ENCODE results near the gene U2AF2.

Gene U2AF2

DNA sequence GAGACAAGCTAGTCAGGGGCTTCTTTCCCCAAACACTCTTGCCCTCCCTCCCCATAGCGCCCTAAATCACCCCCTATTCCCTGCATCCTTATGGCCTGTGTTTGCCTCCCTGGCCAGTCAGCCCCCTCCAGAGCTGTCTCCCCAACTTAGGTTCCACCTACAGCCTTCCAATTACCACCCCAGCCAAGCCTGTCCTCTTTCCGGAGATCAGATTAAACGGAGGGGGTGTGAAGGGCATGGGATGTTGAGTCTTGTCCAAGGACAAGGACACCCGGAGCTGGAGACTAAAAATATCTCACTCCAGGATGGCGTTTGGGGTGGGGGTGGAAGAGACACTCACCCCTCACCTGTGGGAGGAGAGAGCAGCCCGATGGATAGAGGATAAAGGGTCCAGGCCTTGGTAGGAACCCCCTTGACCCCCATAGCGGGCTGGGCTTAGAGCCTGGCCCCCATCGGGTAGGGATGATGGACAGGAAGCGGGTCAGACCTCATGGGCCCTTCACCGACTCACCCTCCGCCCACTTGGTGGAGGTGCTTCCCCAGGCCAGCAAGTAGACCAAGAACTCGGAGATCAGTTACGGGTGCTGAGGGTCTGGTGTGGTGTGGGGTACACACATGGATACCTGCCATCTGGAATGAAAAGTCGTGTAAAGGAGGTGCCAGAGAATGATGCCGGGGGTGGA, 43.4 kb upstream of the U2AF2 start:
- no peaks in the 10 kb centered on the region for H3K27me3 ChIP-seq (ENCODE audit: insufficient read depth, low read length)
- peaks cover 5% of the 10 kb centered on the region for H3K4me1 ChIP-seq (ENCODE audit: insufficient read depth, low read length, severe bottlenecking)
- H4K20me1 ChIP-seq (ENCODE audit: insufficient read depth, low read length) = no peaks in the 10 kb centered on the region
- no peak overlapping the region for H3K4me3 ChIP-seq (ENCODE audit: low read depth, low read length, poor library complexity, severe bottlenecking)
- H3K36me3 ChIP-seq (ENCODE audit: insufficient read depth, low read length) = peaks cover 35% of the 10 kb centered on the region
- H2AFZ ChIP-seq (ENCODE audit: low read length) = no peak overlapping the region
- no peaks in the 10 kb centered on the region for H3K9me2 ChIP-seq (ENCODE audit: low read depth, low read length)
- H3F3A ChIP-seq (ENCODE audit: insufficient read depth, low read length) = no peaks in the 10 kb centered on the region
- no peak overlapping the region for H3K27ac ChIP-seq (ENCODE audit: low read depth, low read length, poor library complexity, severe bottlenecking)
- H3K9me3 ChIP-seq (ENCODE audit: low read length) = no peaks in the 10 kb centered on the region
- no peak overlapping the region for H3K4me2 ChIP-seq (ENCODE audit: low read length)
- no peak overlapping the region for H3K9ac ChIP-seq (ENCODE audit: low read length)
- TF ChIP-seq EZH2 (IDR thresholded peaks at IDR 0.05; ENCODE audit: borderline replicate concordance, low read length) = no peak
- TF ChIP-seq, protein P1, sequence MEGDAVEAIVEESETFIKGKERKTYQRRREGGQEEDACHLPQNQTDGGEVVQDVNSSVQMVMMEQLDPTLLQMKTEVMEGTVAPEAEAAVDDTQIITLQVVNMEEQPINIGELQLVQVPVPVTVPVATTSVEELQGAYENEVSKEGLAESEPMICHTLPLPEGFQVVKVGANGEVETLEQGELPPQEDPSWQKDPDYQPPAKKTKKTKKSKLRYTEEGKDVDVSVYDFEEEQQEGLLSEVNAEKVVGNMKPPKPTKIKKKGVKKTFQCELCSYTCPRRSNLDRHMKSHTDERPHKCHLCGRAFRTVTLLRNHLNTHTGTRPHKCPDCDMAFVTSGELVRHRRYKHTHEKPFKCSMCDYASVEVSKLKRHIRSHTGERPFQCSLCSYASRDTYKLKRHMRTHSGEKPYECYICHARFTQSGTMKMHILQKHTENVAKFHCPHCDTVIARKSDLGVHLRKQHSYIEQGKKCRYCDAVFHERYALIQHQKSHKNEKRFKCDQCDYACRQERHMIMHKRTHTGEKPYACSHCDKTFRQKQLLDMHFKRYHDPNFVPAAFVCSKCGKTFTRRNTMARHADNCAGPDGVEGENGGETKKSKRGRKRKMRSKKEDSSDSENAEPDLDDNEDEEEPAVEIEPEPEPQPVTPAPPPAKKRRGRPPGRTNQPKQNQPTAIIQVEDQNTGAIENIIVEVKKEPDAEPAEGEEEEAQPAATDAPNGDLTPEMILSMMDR (IDR thresholded peaks at IDR 0.05; ENCODE audit: low read length) = no peak
- no peaks in the 10 kb centered on the region for H3K79me2 ChIP-seq (ENCODE audit: insufficient read depth, low read length)

DNA sequence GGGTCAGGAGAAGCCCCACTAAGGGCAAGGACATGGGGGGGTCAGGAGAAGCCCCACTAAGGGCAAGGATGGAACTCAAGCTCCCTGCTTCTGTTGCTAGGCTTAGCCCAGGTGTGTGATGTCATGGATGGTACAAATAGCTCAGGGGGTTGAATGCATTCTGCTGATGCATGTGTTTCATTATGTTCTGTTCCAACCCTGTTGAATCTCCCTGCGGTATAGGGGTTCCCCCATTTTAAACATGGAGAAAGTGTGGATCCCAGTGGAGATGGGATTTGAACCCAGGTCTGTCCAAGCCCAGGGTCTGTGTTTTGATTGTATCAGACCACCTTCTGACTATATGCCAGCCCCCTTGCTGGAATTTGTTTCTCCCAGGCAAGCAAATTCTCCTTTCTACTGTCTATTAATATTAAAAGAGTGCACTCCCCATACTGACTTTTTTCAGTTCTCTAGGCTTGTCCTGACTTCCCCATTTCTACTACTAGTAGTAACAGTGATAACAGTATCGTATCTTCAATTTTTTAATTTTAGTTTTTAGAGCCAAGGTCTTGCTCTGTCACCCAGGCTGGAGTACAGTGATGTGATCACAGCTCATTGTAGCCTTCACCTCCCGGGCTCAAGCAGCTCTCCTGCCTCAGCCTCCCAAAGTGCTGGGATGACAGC, 42.7 kb upstream of the U2AF2 start:
- no peak overlapping the region for H2AFZ ChIP-seq (ENCODE audit: low read length)
- H3K36me3 ChIP-seq (ENCODE audit: insufficient read depth, low read length) = peaks cover 34% of the 10 kb centered on the region
- no peaks in the 10 kb centered on the region for H3K27me3 ChIP-seq (ENCODE audit: insufficient read depth, low read length)
- H3F3A ChIP-seq (ENCODE audit: insufficient read depth, low read length) = no peaks in the 10 kb centered on the region
- no peaks in the 10 kb centered on the region for H4K20me1 ChIP-seq (ENCODE audit: insufficient read depth, low read length)
- TF ChIP-seq EZH2 (IDR thresholded peaks at IDR 0.05; ENCODE audit: borderline replicate concordance, low read length) = no peak
- TF ChIP-seq, protein P1 (IDR thresholded peaks at IDR 0.05; ENCODE audit: low read length) = no peak
- H3K9me3 ChIP-seq (ENCODE audit: low read length) = no peaks in the 10 kb centered on the region
- no peaks in the 10 kb centered on the region for H3K9me2 ChIP-seq (ENCODE audit: low read depth, low read length)
- no peak overlapping the region for H3K9ac ChIP-seq (ENCODE audit: low read length)
- no peak overlapping the region for H3K4me2 ChIP-seq (ENCODE audit: low read length)
- H3K79me2 ChIP-seq (ENCODE audit: insufficient read depth, low read length) = no peaks in the 10 kb centered on the region
- no peaks in the 10 kb centered on the region for H3K4me1 ChIP-seq (ENCODE audit: insufficient read depth, low read length, severe bottlenecking)
- peak overlapping the region; percentile 14 for H3K27ac ChIP-seq (ENCODE audit: low read depth, low read length, poor library complexity, severe bottlenecking)
- no peak overlapping the region for H3K4me3 ChIP-seq (ENCODE audit: low read depth, low read length, poor library complexity, severe bottlenecking)

DNA sequence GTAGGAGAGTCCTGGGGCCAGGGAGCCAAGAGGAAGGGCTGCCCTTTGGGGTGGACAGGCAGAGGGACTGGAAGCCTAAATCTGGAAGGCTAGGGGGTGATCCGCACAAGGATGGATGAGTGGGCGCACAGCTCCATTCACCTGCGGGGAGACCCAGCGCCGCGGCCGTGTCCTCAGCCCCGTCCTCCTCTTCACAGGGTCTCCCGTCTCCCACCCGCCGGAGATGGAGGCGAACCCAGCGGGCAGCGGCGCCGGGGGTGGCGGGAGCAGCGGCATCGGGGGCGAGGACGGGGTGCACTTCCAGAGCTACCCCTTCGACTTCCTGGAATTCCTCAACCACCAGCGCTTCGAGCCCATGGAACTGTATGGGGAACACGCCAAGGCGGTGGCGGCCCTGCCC, 41.4 kb upstream of the U2AF2 start:
- H4K20me1 ChIP-seq (ENCODE audit: insufficient read depth, low read length) = no peaks in the 10 kb centered on the region
- H3K36me3 ChIP-seq (ENCODE audit: insufficient read depth, low read length) = peaks cover 39% of the 10 kb centered on the region
- TF ChIP-seq, protein P1 (IDR thresholded peaks at IDR 0.05; ENCODE audit: low read length) = no peak
- no peak for TF ChIP-seq EZH2 (IDR thresholded peaks at IDR 0.05; ENCODE audit: borderline replicate concordance, low read length)
- H3K4me1 ChIP-seq (ENCODE audit: insufficient read depth, low read length, severe bottlenecking) = no peaks in the 10 kb centered on the region
- no peak overlapping the region for H3K9ac ChIP-seq (ENCODE audit: low read length)
- H3K9me3 ChIP-seq (ENCODE audit: low read length) = no peaks in the 10 kb centered on the region
- no peaks in the 10 kb centered on the region for H3K27me3 ChIP-seq (ENCODE audit: insufficient read depth, low read length)
- no peaks in the 10 kb centered on the region for H3F3A ChIP-seq (ENCODE audit: insufficient read depth, low read length)
- H2AFZ ChIP-seq (ENCODE audit: low read length) = no peak overlapping the region
- H3K79me2 ChIP-seq (ENCODE audit: insufficient read depth, low read length) = no peaks in the 10 kb centered on the region
- H3K4me3 ChIP-seq (ENCODE audit: low read depth, low read length, poor library complexity, severe bottlenecking) = no peak overlapping the region
- no peaks in the 10 kb centered on the region for H3K9me2 ChIP-seq (ENCODE audit: low read depth, low read length)
- no peak overlapping the region for H3K4me2 ChIP-seq (ENCODE audit: low read length)
- H3K27ac ChIP-seq (ENCODE audit: low read depth, low read length, poor library complexity, severe bottlenecking) = no peak overlapping the region
